Fibroblast of the aortic adventitia (primary cell): Measurements from ENCODE around the gene RCL1. TPM values are rescaled to one million over a fixed set of nuclear protein-coding genes. Genes with fewer than 3 reads are reported as not detected.

ENCODE experiments used
- DNase-seq: peaks from one replicate; pipeline ENCODE4 v3.0.0-alpha.2; 2010; ENCODE audit warnings: low read depth
- H3K4me3 ChIP-seq: 2 replicates; pipeline ENCODE4 v1.5.1; 2011; ENCODE audit warnings: low read depth, mild to moderate bottlenecking, control low read depth, low read length, moderate library complexity
- CTCF ChIP-seq: IDR thresholded peaks from 2 replicates; pipeline ENCODE4 v1.5.1; 2011; ENCODE audit warnings: mild to moderate bottlenecking, low read length, control low read depth, inconsistent platforms; ENCODE audit not compliant: insufficient read depth
- total RNA-seq: library from RNA; depleted of rRNA; stranded (reverse); fragments of >200 nt; gene quantifications from 2 replicates; pipeline ENCODE4 v1.2.3, GENCODE V29; 2012; ENCODE audit warnings: low replicate concordance

RCL1 gene
- total RNA-seq, 1 donor = 13.4 TPM

- no peak overlapping the region for H3K4me3 ChIP-seq
- DNase-seq = no peak
- no peak for TF ChIP-seq CTCF
Observed at GRCh38 chr9:4826417-4827166, 33.8 kb downstream of the RCL1 start.

DNA sequence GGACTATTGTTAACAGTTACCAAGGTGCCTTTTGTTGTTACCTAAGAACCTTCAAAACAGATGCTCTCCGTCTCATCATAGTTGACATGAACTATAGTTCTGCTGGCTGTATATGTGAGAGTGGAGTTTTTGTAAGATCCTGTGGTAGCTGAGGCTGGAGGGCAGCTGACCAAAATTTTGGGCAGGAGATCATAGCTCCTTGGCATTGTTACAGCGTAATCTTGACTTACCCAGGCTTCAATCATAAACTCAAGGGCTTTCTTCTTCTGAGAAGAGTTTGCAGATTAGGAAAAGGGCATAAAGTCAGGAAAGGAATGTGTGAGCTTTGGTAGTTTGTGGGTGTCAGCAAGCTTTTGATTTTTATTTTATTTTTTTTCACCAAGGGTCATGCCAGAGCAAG is 34.5 kb downstream of the RCL1 start:
- no peak for TF ChIP-seq CTCF
- DNase-seq = no peak
- no peak overlapping the region for H3K4me3 ChIP-seq

- no peak overlapping the region for H3K4me3 ChIP-seq
- DNase-seq = peak; percentile 50
- no peak for TF ChIP-seq CTCF
Observed at GRCh38 chr9:4828761-4829160, 36.0 kb downstream of the RCL1 start.

GRCh38 chr9:4829969-4830368 is 37.2 kb downstream of the RCL1 start:
- no peak for TF ChIP-seq CTCF
- DNase-seq = peak; percentile 26
- H3K4me3 ChIP-seq = no peak overlapping the region

DNA sequence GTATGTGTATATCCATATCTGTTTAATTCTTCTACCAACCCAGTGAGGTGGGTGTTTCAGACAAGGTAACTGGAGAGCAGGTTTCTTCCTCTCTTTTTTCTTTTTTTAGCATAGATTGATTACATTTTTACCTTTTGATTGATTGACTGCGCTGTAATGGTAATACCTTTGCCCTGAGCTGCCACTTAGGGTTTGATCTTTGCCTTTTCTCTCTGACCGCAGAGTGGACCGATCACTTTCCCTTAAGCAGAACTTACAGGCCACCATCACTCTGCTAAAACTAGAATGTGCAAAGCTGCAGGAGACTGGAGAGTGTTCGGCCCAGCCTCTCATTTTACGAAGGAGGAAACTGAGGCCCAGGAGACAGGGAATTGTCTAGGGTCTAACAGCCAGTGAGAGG is 38.0 kb downstream of the RCL1 start:
- H3K4me3 ChIP-seq = no peak overlapping the region
- TF ChIP-seq CTCF = no peak
- no peak for DNase-seq

DNA sequence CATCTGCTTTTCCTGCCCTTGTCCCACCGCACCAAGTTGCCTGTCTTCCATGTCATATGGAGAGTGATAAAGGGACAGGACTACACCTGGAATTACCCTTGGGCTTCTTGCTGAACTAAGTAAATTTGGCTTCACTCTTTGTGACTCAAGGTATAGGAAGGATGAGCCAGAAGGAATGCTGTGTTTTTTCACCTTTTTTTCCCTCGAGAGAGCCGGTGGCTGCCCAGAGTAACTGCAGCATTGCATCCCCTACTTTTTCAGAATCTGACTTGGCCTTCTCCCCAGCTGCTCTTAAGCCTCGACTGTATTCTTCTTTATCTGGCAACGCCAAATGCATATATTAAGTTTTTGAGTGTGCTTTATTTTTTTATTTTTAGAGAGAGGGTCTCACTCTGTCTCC is 38.4 kb downstream of the RCL1 start:
- no peak overlapping the region for H3K4me3 ChIP-seq
- no peak for DNase-seq
- no peak for TF ChIP-seq CTCF

GRCh38 chr9:4831944-4832343 is 39.2 kb downstream of the RCL1 start:
- DNase-seq = no peak
- no peak for TF ChIP-seq CTCF
- no peak overlapping the region for H3K4me3 ChIP-seq
